Fibroblast of lung (primary cell): ENCODE data around the gene PIAS1.

Experiments
- EZH2 ChIP-seq: IDR thresholded peaks from 2 replicates; pipeline ENCODE4 v1.5.1; 2012; ENCODE audit warnings: low read length, control low read depth, mild to moderate bottlenecking; ENCODE audit errors: missing control alignments
- TF ChIP-seq, protein P1 (sequence below), 2 donors: IDR thresholded peaks in 1 of 2; conservative IDR thresholded peaks in 1 of 2; 1 replicate in 1 of 2; 2 replicates in 1 of 2; pipeline ENCODE4 v1.5.1; 2011 to 2012; ENCODE audit warnings: low read length in 2 of 2, control low read depth in 1 of 2, inconsistent platforms in 1 of 2, low read depth in 1 of 2, mild to moderate bottlenecking in 1 of 2

DNA sequence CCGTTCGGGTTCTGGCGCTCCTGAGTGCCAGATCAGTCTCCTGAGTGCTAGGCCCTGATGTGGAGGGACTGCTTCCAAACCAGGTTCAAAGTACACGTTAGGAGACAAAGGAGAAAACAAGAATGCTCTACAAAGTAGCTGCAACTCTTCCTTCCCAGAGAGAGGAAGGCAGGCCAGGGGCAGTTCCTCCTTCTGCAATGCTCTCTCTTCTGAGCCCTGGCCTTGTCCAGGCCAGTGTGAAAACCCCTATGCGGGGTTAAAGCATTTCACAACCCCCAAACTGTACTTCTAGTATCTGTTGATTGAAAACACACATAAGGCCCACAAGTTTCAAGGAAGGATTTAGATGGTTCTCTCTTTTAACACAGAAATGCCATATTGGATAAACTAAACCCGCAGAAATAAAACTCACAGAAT lies 160.7 kb downstream of the PIAS1 start:
- TF ChIP-seq, protein P1, sequence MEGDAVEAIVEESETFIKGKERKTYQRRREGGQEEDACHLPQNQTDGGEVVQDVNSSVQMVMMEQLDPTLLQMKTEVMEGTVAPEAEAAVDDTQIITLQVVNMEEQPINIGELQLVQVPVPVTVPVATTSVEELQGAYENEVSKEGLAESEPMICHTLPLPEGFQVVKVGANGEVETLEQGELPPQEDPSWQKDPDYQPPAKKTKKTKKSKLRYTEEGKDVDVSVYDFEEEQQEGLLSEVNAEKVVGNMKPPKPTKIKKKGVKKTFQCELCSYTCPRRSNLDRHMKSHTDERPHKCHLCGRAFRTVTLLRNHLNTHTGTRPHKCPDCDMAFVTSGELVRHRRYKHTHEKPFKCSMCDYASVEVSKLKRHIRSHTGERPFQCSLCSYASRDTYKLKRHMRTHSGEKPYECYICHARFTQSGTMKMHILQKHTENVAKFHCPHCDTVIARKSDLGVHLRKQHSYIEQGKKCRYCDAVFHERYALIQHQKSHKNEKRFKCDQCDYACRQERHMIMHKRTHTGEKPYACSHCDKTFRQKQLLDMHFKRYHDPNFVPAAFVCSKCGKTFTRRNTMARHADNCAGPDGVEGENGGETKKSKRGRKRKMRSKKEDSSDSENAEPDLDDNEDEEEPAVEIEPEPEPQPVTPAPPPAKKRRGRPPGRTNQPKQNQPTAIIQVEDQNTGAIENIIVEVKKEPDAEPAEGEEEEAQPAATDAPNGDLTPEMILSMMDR (conservative IDR thresholded peaks at IDR 0.05 in 1 of 2, IDR thresholded peaks at IDR 0.05 in 1 of 2; ENCODE audit: low read depth in 1 of 2, low read length in 2 of 2) = no peak
- TF ChIP-seq EZH2 = no peak
